Thyroid gland (tissue), 4 donors: ENCODE results near the gene NRG3. TPM values are rescaled to one million over a fixed set of nuclear protein-coding genes. Genes with fewer than 3 reads are reported as not detected.
"Not testable (repeated sequence)": the region's sequence is repeated elsewhere in the genome, so short reads cannot be mapped to it uniquely, and the experiment has no call there.

Source experiments
- DNase-seq, 2 donors: peaks; one replicate each; pipeline ENCODE4 v3.0.0-alpha.2; 2019
- H3K27ac ChIP-seq, 3 donors: fragments of 200-600 bp; sonication (generic); 1 replicate in 2 of 3; 2 replicates in 1 of 3; pipeline ENCODE4 v1.5.1; 2016 to 2019; ENCODE audit warnings: mild to moderate bottlenecking in 1 of 3, moderate library complexity in 1 of 3
- H3K27me3 ChIP-seq: fragments of 200-600 bp; sonication (generic); one replicate; pipeline ENCODE4 v1.5.1; 2019
- H3K36me3 ChIP-seq, 2 donors: fragments of 200-600 bp; sonication (generic); one replicate each; pipeline ENCODE4 v1.5.1; 2016 to 2019
- H3K4me1 ChIP-seq, 2 donors: fragments of 200-600 bp; sonication (generic); one replicate each; pipeline ENCODE4 v1.5.1; 2017 to 2019
- H3K4me3 ChIP-seq, 3 donors: fragments of 200-600 bp; sonication (generic); replicated peaks in 1 of 3; 1 replicate in 2 of 3; 2 replicates in 1 of 3; pipeline ENCODE4 v1.5.1; 2016; ENCODE audit warnings: mild to moderate bottlenecking in 1 of 3
- H3K9me3 ChIP-seq: fragments of 200-600 bp; sonication (generic); one replicate; pipeline ENCODE4 v1.5.1; 2017
- CTCF ChIP-seq, 6 experiments: fragments of 200-600 bp in 3 of 6; fragments of 450-650 bp in 3 of 6; sonication (generic) in 3 of 6; IDR thresholded peaks; one replicate each; pipeline ENCODE4 v1.5.1; 2016 to 2019; ENCODE audit warnings: antibody characterized with exemption in 6 of 6, mild to moderate bottlenecking in 2 of 6, inconsistent platforms in 1 of 6, moderate library complexity in 1 of 6
- POLR2A ChIP-seq, 2 donors: fragments of 450-650 bp; IDR thresholded peaks; one replicate each; pipeline ENCODE4 v1.6.1; 2017; ENCODE audit warnings: antibody characterized with exemption in 2 of 2, mild to moderate bottlenecking in 2 of 2, moderate library complexity in 1 of 2
- WGBS, 2 donors: methylation state at CpG; one replicate each; pipeline ENCODE4 v1.1.5; 2017; 5-methylcytosine and 5-hydroxymethylcytosine counted together
- intact Hi-C: fragments of 100-400 bp; cut with DNase I; formaldehyde crosslinking; loops from one replicate; pipeline ENCODE4 v1.15.1; 2023
- total RNA-seq, 4 donors: library from RNA; depleted of rRNA; stranded (reverse); fragments of >200 nt; gene quantifications; one replicate each; pipeline ENCODE4 v1.2.3, GENCODE V29; 2016

NRG3 gene
- total RNA-seq, 4 donors from 2014 or later, result 0.67 to 1.8 (median 1.3) TPM

DNA sequence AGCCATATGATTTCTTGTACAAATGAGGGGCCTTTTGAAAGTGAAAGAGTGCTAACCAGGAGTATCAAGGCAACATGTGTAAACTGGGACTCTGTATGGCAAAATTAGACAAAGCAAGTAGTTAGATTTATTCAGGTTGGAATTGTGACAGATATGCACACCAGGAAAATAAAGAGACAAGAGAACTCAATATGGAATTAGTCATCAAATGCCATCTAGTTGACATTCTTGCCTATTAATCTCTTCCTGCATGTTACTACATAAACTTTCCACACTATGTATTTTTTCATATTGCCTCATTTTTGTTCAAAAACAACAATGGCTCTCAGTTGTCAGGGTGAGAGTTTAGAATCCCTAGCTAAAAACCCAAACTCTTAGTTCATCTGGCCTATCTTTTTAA, 799.0 kb downstream of the NRG3 start:
- no peak for DNase-seq
- no peak overlapping the region for H3K27ac ChIP-seq
- TF ChIP-seq CTCF (IDR thresholded peaks at IDR 0.05), result no peak
- TF ChIP-seq POLR2A (IDR thresholded peaks at IDR 0.05), result no peak
- no peaks in the 10 kb centered on the region for H3K36me3 ChIP-seq
- H3K4me3 ChIP-seq, result no peak overlapping the region
- H3K27me3 ChIP-seq, result no peaks in the 10 kb centered on the region
- H3K9me3 ChIP-seq, result no peaks in the 10 kb centered on the region
- intact Hi-C loops, result no loop called here
- no peaks in the 10 kb centered on the region for H3K4me1 ChIP-seq

DNA sequence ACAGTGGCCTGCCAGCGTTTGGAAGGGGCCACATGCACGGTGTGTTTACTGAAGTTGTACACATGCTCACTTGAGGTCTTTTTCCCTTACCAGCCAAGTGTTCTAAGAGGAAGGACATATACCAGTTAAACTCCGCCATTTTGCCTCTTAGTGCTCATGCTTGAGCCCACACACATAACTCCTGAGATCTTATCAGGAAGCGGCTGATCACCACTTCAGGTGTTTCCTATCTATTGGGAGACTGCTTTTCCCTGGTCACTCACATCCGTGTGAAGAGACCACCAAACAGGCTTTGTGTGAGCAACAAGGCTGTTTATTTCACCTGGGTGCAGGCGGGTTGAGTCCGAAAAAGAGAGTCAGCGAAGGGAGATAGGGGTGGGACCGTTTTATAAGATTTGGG, 802.9 kb downstream of the NRG3 start:
- H3K27me3 ChIP-seq, H3K9me3 ChIP-seq, H3K4me1 ChIP-seq, H3K27ac ChIP-seq, H3K36me3 ChIP-seq, H3K4me3 ChIP-seq, DNase-seq, intact Hi-C loops: not testable (repeated sequence)
- whole genome bisulfite sequencing, 2 donors, result 87 to 89% methylated on average over 9 of the region's 9 CpGs

- H3K4me3 ChIP-seq, intact Hi-C loops, H3K36me3 ChIP-seq, H3K9me3 ChIP-seq, H3K27ac ChIP-seq, DNase-seq, H3K4me1 ChIP-seq, H3K27me3 ChIP-seq: not testable (repeated sequence)
- WGBS, 2 donors, result 59 to 69% methylated on average over 6 of the region's 6 CpGs
Measured at GRCh38 chr10:82678451-82678850, 803.5 kb downstream of the NRG3 start.

DNA sequence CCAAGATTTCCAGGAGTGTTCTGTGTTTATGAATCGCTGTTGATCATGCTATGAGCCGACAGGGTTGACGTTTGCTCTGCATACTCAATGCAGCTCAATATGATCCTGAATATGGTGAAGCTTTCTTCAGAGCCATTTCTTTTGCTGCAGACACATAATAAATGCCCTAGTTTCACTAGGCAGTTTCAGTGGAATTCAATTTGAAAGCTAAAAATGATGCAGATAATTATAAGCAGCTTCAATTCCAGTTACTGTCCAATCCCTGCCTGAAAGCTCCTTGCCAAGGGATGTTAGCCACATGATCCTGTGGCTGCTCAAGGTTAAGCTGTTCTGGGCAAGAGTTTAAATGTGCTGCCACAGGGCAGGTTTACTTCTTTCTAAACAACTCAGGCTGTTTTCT, 805.6 kb downstream of the NRG3 start:
- no peaks in the 10 kb centered on the region for H3K36me3 ChIP-seq
- no peaks in the 10 kb centered on the region for H3K27me3 ChIP-seq
- H3K27ac ChIP-seq, result no peak overlapping the region
- TF ChIP-seq CTCF (IDR thresholded peaks at IDR 0.05), result no peak
- no peak for TF ChIP-seq POLR2A (IDR thresholded peaks at IDR 0.05)
- intact Hi-C loops, result no loop called here
- 80 to 91% methylated on average over 3 of the region's 3 CpGs for WGBS, 2 donors
- no peak overlapping the region for H3K4me3 ChIP-seq
- DNase-seq, result no peak
- H3K9me3 ChIP-seq, result no peaks in the 10 kb centered on the region
- H3K4me1 ChIP-seq, result no peaks in the 10 kb centered on the region

- H3K27me3 ChIP-seq, result no peaks in the 10 kb centered on the region
- no peaks in the 10 kb centered on the region for H3K4me1 ChIP-seq
- TF ChIP-seq CTCF (IDR thresholded peaks at IDR 0.05) (no peak), POLR2A (IDR thresholded peaks at IDR 0.05) (no peak)
- no peak for DNase-seq
- H3K36me3 ChIP-seq, result no peaks in the 10 kb centered on the region
- no peaks in the 10 kb centered on the region for H3K9me3 ChIP-seq
- intact Hi-C loops, result no loop called here
- 70 to 71% methylated on average over 4 of the region's 4 CpGs for WGBS, 2 donors
- H3K4me3 ChIP-seq, result no peak overlapping the region
- H3K27ac ChIP-seq, result no peak overlapping the region
Measured at GRCh38 chr10:82683945-82684344, 809.0 kb downstream of the NRG3 start.

- H3K36me3 ChIP-seq, result no peaks in the 10 kb centered on the region
- H3K9me3 ChIP-seq, result no peaks in the 10 kb centered on the region
- no peak for DNase-seq
- no peak overlapping the region for H3K4me3 ChIP-seq
- no peaks in the 10 kb centered on the region for H3K4me1 ChIP-seq
- 66 to 74% methylated on average over 2 of the region's 2 CpGs for WGBS, 2 donors
- intact Hi-C loops, result no loop called here
- no peaks in the 10 kb centered on the region for H3K27me3 ChIP-seq
- H3K27ac ChIP-seq, result no peak overlapping the region
- no peak for TF ChIP-seq CTCF (IDR thresholded peaks at IDR 0.05)
- no peak for TF ChIP-seq POLR2A (IDR thresholded peaks at IDR 0.05)
Measured at GRCh38 chr10:82685087-82685486, 810.1 kb downstream of the NRG3 start.
